RWPE1 (cell line): ENCODE data around the gene EIF5A2.
"Not testable (repeated sequence)": the region's sequence is repeated elsewhere in the genome, so short reads cannot be mapped to it uniquely, and the experiment has no call there.

Experiments used
- CTCF ChIA-PET: fragments of 350-600 bp; sonication (Branson Sonifier 250); formaldehyde crosslinking; extraction: SDS; loops from one replicate; lab custom pipeline; 2021; lab: Yijun Ruan, JAX
- POLR2A ChIA-PET: fragments of 400-600 bp; formaldehyde crosslinking; extraction: SDS; loops from one replicate; lab custom pipeline; 2020; ENCODE audit warnings: antibody characterized with exemption; ENCODE audit not compliant: low non-redundant PET; lab: Yijun Ruan, JAX
- DNase-seq: peaks from one replicate; pipeline ENCODE4 v3.0.0; 2012; ENCODE audit warnings: low spot score
- H3K27ac ChIP-seq: fragments of 450-650 bp; 2 replicates; pipeline ENCODE4 v1.5.1; 2017
- CTCF ChIP-seq: fragments of 450-650 bp; conservative IDR thresholded peaks from 2 replicates; pipeline ENCODE4 v1.5.1; 2017; ENCODE audit warnings: low read depth, mild to moderate bottlenecking

EIF5A2 gene

DNA sequence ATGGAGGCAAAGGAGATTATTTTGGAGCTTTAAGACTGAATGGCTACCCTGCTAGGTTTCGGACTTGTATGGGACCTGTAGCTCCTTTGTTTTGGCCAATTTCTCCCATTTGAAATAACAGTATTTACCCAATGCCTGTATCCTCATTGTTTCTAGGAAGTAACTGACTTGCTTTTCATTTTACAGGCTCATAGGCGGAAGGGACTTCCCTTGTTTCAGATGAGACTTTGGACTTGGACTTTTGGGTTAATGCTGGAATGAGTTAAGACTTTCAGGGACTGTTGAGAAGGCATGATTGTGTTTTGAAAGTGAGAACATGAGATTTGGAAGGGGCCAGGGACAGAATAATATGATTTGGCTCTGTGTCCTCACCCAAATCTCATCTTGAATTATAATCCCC is 10.5 kb downstream of the EIF5A2 start:
- no peak for TF ChIP-seq CTCF
- CTCF ChIA-PET, result interaction anchor here (0.6 kb wide), 1 partner anchor 569 kb away, joined by 3 read pairs; no protein-coding TSS in a partner anchor
- no peak overlapping the region for H3K27ac ChIP-seq
- DNase-seq, result no peak
- POLR2A ChIA-PET, result no interaction called here

DNA sequence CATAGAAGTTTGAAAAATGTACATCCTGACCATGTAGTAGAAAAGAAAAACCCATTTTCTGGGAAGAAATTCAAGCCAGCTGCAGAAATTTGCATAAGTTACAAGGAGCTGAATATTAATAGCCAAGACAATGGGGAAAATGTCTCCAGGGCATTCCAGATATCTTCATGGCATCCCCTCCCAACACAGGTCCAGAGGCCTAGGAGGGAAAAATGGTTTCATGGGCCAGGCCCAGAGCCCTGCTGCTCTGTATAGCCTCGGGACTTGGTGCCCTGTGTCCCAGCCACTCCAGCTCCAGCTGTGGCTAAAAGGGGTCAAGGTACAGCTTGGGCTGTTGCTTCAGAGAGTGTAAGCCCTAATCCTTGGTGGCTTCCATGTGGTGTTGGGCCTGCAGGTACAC is 11.2 kb downstream of the EIF5A2 start:
- CTCF ChIA-PET, result interaction anchor here (0.6 kb wide), 1 partner anchor 570 kb away, joined by 3 read pairs; no protein-coding TSS in a partner anchor
- H3K27ac ChIP-seq, POLR2A ChIA-PET, DNase-seq: not testable (repeated sequence)

- ChIA-PET CTCF (no interaction called here), POLR2A (no interaction called here)
- H3K27ac ChIP-seq, result no peak overlapping the region
- no peak for DNase-seq
- TF ChIP-seq CTCF, result no peak
These were observed 11.7 kb downstream of the EIF5A2 start for GRCh38 chr3:170896781-170897180.

GRCh38 chr3:170896333-170896732 is 12.1 kb downstream of the EIF5A2 start:
- POLR2A ChIA-PET, H3K27ac ChIP-seq, DNase-seq, CTCF ChIA-PET: not testable (repeated sequence)

- ChIA-PET CTCF (interaction anchor here (0.6 kb wide), 2 partner anchors 407 to 481 kb away, joined by 4 to 7 read pairs; no protein-coding TSS in a partner anchor), POLR2A (no interaction called here)
- no peak for TF ChIP-seq CTCF
- no peak overlapping the region for H3K27ac ChIP-seq
- DNase-seq, result no peak
These were observed 14.5 kb downstream of the EIF5A2 start for GRCh38 chr3:170893895-170894294.

- H3K27ac ChIP-seq, result no peak overlapping the region
These were observed 18.8 kb downstream of the EIF5A2 start for GRCh38 chr3:170889630-170890029.

GRCh38 chr3:170889132-170889531 is 19.3 kb downstream of the EIF5A2 start:
- no peak for TF ChIP-seq CTCF
- CTCF ChIA-PET, result no interaction called here
- H3K27ac ChIP-seq, result no peak overlapping the region
- DNase-seq, result no peak
- POLR2A ChIA-PET, result no interaction called here

More at GRCh38 chr3:170889630-170890029, 18.8 kb downstream of the EIF5A2 start:
- DNase-seq, result no peak
- TF ChIP-seq CTCF, result no peak
- POLR2A ChIA-PET, result interaction anchor here (0.7 kb wide), 1 partner anchor 254 kb away, joined by 3 read pairs; no protein-coding TSS in a partner anchor
- CTCF ChIA-PET, result no interaction called here

- H3K27ac ChIP-seq, CTCF ChIA-PET, POLR2A ChIA-PET, DNase-seq: not testable (repeated sequence)
These were observed 24.1 kb downstream of the EIF5A2 start for GRCh38 chr3:170884109-170884930.

GRCh38 chr3:170878688-170879087 is 29.7 kb downstream of the EIF5A2 start:
- H3K27ac ChIP-seq, DNase-seq, POLR2A ChIA-PET, CTCF ChIA-PET: not testable (repeated sequence)

GRCh38 chr3:170877311-170877710 is 31.1 kb downstream of the EIF5A2 start:
- H3K27ac ChIP-seq, CTCF ChIA-PET, DNase-seq, POLR2A ChIA-PET: not testable (repeated sequence)
